Neural progenitor cell (in vitro differentiated cells): Measurements from ENCODE around the gene SSR4.

Experiments
- CTCF ChIP-seq: fragments of 200-600 bp; sonication (generic); IDR thresholded peaks from 2 replicates; pipeline ENCODE4 v1.5.1; 2017; ENCODE audit warnings: antibody characterized with exemption, mild to moderate bottlenecking
- EZH2 ChIP-seq: fragments of 200-600 bp; sonication (generic); IDR thresholded peaks from 2 replicates; pipeline ENCODE4 v1.6.1; 2017; ENCODE audit warnings: antibody characterized with exemption, mild to moderate bottlenecking, moderate library complexity
- EZH2phosphoT487 ChIP-seq: fragments of 200-600 bp; sonication (generic); IDR thresholded peaks from 2 replicates; pipeline ENCODE4 v1.6.1; 2017; ENCODE audit warnings: antibody characterized with exemption

DNA sequence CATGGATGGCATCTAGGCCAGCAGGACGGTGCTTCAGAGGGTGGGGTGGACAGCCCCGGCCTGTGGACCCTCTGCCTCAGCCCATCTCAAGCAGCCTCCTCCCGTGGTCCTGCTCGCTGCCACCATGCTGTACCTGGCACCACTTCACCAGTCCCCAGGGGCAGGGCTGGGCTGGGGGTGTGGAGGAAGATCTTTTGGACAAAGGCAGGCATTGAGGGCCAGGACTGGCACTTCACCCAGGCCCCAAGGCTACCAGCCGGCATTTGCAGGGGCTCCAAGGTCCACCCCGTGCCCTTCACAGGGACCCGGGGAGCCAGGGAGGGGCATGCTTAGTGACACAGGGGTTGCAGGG, 29.7 kb upstream of the SSR4 start:
- TF ChIP-seq EZH2 (no peak), CTCF (no peak), EZH2phosphoT487 (no peak)
